ENCODE results near the gene TEX54.
A peak's percentile ranks its signal among the peaks of the same experiment; 100 is the strongest.

Gene TEX54

GRCh38 chr11:62880803-62881578 is 48.4 kb upstream of the TEX54 start, which contains the start of gene SLC3A2 (continued):
- TF ChIP-seq KLF17 (tag by site-specific recombination; IDR thresholded peaks at IDR 0.05), result peak; percentile 63
- TF ChIP-seq ZNF561 (tag by site-specific recombination; IDR thresholded peaks at IDR 0.05; ENCODE audit: borderline replicate concordance), result peak; percentile 76
- TF ChIP-seq ZBTB8A (tag by site-specific recombination; IDR thresholded peaks at IDR 0.05), result no peak
- no peak for TF ChIP-seq ZNF521 (tag by site-specific recombination; IDR thresholded peaks at IDR 0.05)
- no peak for TF ChIP-seq ZNF280C (tag by site-specific recombination; IDR thresholded peaks at IDR 0.05)
- peak; percentile 97 for TF ChIP-seq HIC1 (tag by site-specific recombination; IDR thresholded peaks at IDR 0.05)
- TF ChIP-seq SCRT2 (tag by site-specific recombination; IDR thresholded peaks at IDR 0.05), result no peak
- TF ChIP-seq ZNF132 (tag by site-specific recombination; IDR thresholded peaks at IDR 0.05; ENCODE audit: borderline replicate concordance), result no peak
- TF ChIP-seq ZNF19 (tag by site-specific recombination; IDR thresholded peaks at IDR 0.05; ENCODE audit: low read depth), result no peak
- TF ChIP-seq TRIM28 (IDR thresholded peaks at IDR 0.05; ENCODE audit: borderline replicate concordance, low read length), result peak; percentile 74; the same call in 1 of the 2 replicates
- TF ChIP-seq INSM2 (tag by site-specific recombination; IDR thresholded peaks at IDR 0.05), result peak; percentile 50; the same call in 1 of the 2 replicates
- no peak for TF ChIP-seq ZNF214 (tag by site-specific recombination; IDR thresholded peaks at IDR 0.05; ENCODE audit: borderline replicate concordance)
- peak; percentile 68; the same call in 1 of the 2 replicates for TF ChIP-seq ZBTB20 (tag by site-specific recombination; IDR thresholded peaks at IDR 0.05)
- TF ChIP-seq ZNF10 (tag by site-specific recombination; IDR thresholded peaks at IDR 0.05), result peak; percentile 72
- TF ChIP-seq ZFP3 (tag by site-specific recombination; IDR thresholded peaks at IDR 0.05; ENCODE audit: low read depth), result no peak
- no peak for TF ChIP-seq ATF2 (tag by site-specific recombination; IDR thresholded peaks at IDR 0.05; ENCODE audit: low read depth)
- TF ChIP-seq ZNF157 (tag by site-specific recombination; IDR thresholded peaks at IDR 0.05), result no peak
- no peak for TF ChIP-seq ZNF239 (tag by site-specific recombination; IDR thresholded peaks at IDR 0.05)
- TF ChIP-seq ZNF138 (tag by site-specific recombination; IDR thresholded peaks at IDR 0.05; ENCODE audit: borderline replicate concordance), result no peak
- TF ChIP-seq ZNF23 (tag by site-specific recombination; IDR thresholded peaks at IDR 0.05; ENCODE audit: borderline replicate concordance), result peak; percentile 47; the same call in 1 of the 2 replicates
- TF ChIP-seq KLF9 (tag by site-specific recombination; IDR thresholded peaks at IDR 0.05; ENCODE audit: low read depth), result peak; percentile 75
- TF ChIP-seq ZNF670 (tag by site-specific recombination; IDR thresholded peaks at IDR 0.05; ENCODE audit: low read depth), result no peak
- peak; percentile 80 for TF ChIP-seq ZNF341 (tag by site-specific recombination; IDR thresholded peaks at IDR 0.05; ENCODE audit: low read depth)
- TF ChIP-seq ZNF785 (tag by site-specific recombination; IDR thresholded peaks at IDR 0.05), result no peak
- peak; percentile 97 for TF ChIP-seq CTCF (tag by site-specific recombination; IDR thresholded peaks at IDR 0.05)
- no peak for TF ChIP-seq ZNF112 (tag by site-specific recombination; IDR thresholded peaks at IDR 0.05)
- no peak for TF ChIP-seq ZNF585B (tag by site-specific recombination; IDR thresholded peaks at IDR 0.05)
- no peak; the same call in 1 of the 2 replicates for TF ChIP-seq ZNF449 (tag by site-specific recombination; IDR thresholded peaks at IDR 0.05)

Data from HEK293 (cell line).